Keratinocyte (primary cell): ENCODE measurements around the gene DOCK11. TPM values are rescaled to one million over a fixed set of nuclear protein-coding genes. Genes with fewer than 3 reads are reported as not detected.
A peak's percentile ranks its signal among the peaks of the same experiment; 100 is the strongest.

Experiments used
- DNase-seq: peaks from one replicate; pipeline ENCODE4 v3.0.0-alpha.2; 2011; ENCODE audit warnings: low read depth, missing footprints, low spot score
- FAIRE-seq: peaks from 2 replicates; lab custom pipeline; 2011; peaks lifted over from hg19 to GRCh38; lab: Jason Lieb, UNC
- H2AFZ ChIP-seq: 2 replicates; pipeline ENCODE4 v1.6.0; 2012; ENCODE audit warnings: low read length, control low read depth, inconsistent platforms; ENCODE audit not compliant: control insufficient read depth
- H3K27ac ChIP-seq: 2 replicates; pipeline ENCODE4 v1.5.1; 2011; ENCODE audit warnings: low read length; ENCODE audit not compliant: control insufficient read depth, insufficient read depth
- H3K27me3 ChIP-seq: 3 replicates; pipeline ENCODE4 v1.6.0; 2011; ENCODE audit warnings: low read length; ENCODE audit not compliant: control insufficient read depth, insufficient read depth; ENCODE audit errors: extremely low read depth
- H3K36me3 ChIP-seq, 2 experiments: 2 replicates in 1 of 2; 3 replicates in 1 of 2; pipeline ENCODE4 v1.5.1; 2011; ENCODE audit warnings: low read length in 2 of 2, mild to moderate bottlenecking in 1 of 2; ENCODE audit not compliant: control insufficient read depth in 2 of 2, insufficient read depth in 2 of 2; ENCODE audit errors: extremely low read depth in 1 of 2
- H3K4me1 ChIP-seq: 3 replicates; pipeline ENCODE4 v1.5.1; 2011; ENCODE audit warnings: low read length; ENCODE audit not compliant: control insufficient read depth, insufficient read depth; ENCODE audit errors: extremely low read depth
- H3K4me2 ChIP-seq: 3 replicates; pipeline ENCODE4 v1.6.0; 2011; ENCODE audit warnings: low read depth, low read length; ENCODE audit not compliant: control insufficient read depth, insufficient read depth; ENCODE audit errors: extremely low read depth
- H3K4me3 ChIP-seq, 3 experiments: fragments of 200-600 bp in 1 of 3; sonication (generic) in 1 of 3; 2 replicates in 2 of 3; 3 replicates in 1 of 3; pipeline ENCODE4 v1.5.1; 2011 to 2016; ENCODE audit warnings: low read length in 3 of 3, mild to moderate bottlenecking in 3 of 3, control low read depth in 2 of 3, inconsistent platforms in 1 of 3, low read depth in 1 of 3, mixed read lengths in 1 of 3, mixed run types in 1 of 3, moderate library complexity in 1 of 3; ENCODE audit not compliant: control insufficient read depth in 2 of 3, insufficient read depth in 2 of 3; ENCODE audit errors: extremely low read depth in 1 of 3
- H3K79me2 ChIP-seq: 2 replicates; pipeline ENCODE4 v1.6.0; 2012; ENCODE audit warnings: low read length; ENCODE audit not compliant: control insufficient read depth, insufficient read depth
- H3K9ac ChIP-seq: 3 replicates; pipeline ENCODE4 v1.6.0; 2011; ENCODE audit warnings: low read length; ENCODE audit not compliant: control insufficient read depth, insufficient read depth; ENCODE audit errors: extremely low read depth
- H3K9me1 ChIP-seq: 3 replicates; pipeline ENCODE4 v1.6.0; 2011; ENCODE audit warnings: low read length; ENCODE audit not compliant: control insufficient read depth, insufficient read depth; ENCODE audit errors: extremely low read depth
- H3K9me3 ChIP-seq: 2 replicates; pipeline ENCODE4 v1.5.1; 2012; ENCODE audit warnings: low read depth, low read length; ENCODE audit not compliant: control insufficient read depth
- H4K20me1 ChIP-seq: 3 replicates; pipeline ENCODE4 v1.6.0; 2011; ENCODE audit warnings: low read length; ENCODE audit not compliant: control insufficient read depth, insufficient read depth; ENCODE audit errors: extremely low read depth
- EZH2 ChIP-seq: IDR thresholded peaks from one replicate; pipeline ENCODE4 v1.6.1; 2012; ENCODE audit warnings: inconsistent platforms, mild to moderate bottlenecking, low read length, moderate library complexity
- dilution Hi-C: fragments of 300-500 bp; cut with MboI; formaldehyde crosslinking; loops from one replicate; pipeline ENCODE4 v1.7.0; 2020; ENCODE audit warnings: low sequenced_read_pairs; ENCODE audit not compliant: extremely low pct_ligation_motif_present
- polyA plus RNA-seq, 5 experiments: library from polyadenylated mRNA; depleted of rRNA in 3 of 5; stranded (reverse) in 3 of 5; stranded (forward) in 1 of 5; unstranded in 1 of 5; fragments of >200 nt; gene quantifications; 1 replicate in 1 of 5; 2 replicates in 3 of 5; 3 replicates in 1 of 5; pipeline versions ENCODE4 v1.2.1 to v1.2.3, GENCODE V29; 2011 to 2012; ENCODE audit warnings: missing spikeins in 2 of 5, low read depth in 1 of 5, low replicate concordance in 1 of 5
- TF ChIP-seq, protein P1 (sequence below), 3 experiments: IDR thresholded peaks in 1 of 3; conservative IDR thresholded peaks in 1 of 3; optimal IDR thresholded peaks in 1 of 3; 2 replicates in 2 of 3; 3 replicates in 1 of 3; pipeline versions ENCODE3 to v1.5.1; 2011; ENCODE audit warnings: low read length in 3 of 3, mild to moderate bottlenecking in 3 of 3, moderate library complexity in 2 of 3, control low read depth in 1 of 3, inconsistent platforms in 1 of 3; ENCODE audit not compliant: insufficient read depth in 2 of 3; ENCODE audit errors: extremely low read depth in 1 of 3

Gene DOCK11
- polyA plus RNA-seq, 1 donor (not counting 4 experiments of a cell fraction or from before 2014, with no cell fraction given): 4.6 TPM

DNA sequence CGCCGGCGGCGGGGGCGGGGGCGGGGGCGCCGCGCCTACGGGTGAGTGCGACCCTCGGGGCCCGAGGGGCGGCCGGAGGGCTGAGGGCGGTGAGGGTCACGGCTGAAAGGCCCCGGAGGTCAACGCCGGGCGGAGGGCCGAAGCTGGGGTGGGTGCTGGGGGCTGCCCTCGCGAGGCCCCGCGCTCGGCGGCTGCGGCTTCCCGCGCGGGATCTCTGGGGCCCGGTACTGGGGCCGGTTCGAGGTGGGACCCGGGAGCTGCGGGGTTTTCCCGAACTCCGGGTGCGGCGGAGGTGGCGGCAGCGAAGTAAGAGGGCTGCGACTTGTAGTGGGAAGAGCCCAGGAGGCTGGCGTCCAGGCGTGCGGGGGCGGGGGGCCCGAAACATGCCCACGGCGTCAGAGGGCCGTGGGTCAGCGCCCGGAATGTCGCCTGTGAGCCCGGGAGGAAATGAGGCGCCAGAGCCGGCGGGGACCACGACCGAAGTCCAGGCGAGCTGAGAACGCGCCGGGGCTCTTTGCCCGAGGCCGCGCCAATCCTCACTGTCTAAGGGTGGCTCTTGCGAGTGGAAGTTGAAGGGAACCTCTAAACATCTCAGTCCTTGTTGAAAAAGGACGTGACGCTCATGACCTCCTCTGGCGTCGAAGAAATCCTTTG is 232.2 kb downstream of the DOCK11 start:
- Histone ChIP-seq H3K9me3 (no peaks in the 10 kb centered on the region), H3K27ac (peak overlapping the region; percentile 51), H3K9me1 (no peaks in the 10 kb centered on the region), H3K4me1 (peaks cover 22% of the 10 kb centered on the region), H3K36me3 (no peaks in the 10 kb centered on the region), H3K4me3 (peak overlapping the region; percentile 52 to 70 (median 65)), H3K79me2 (no peaks in the 10 kb centered on the region), H2AFZ (peak overlapping the region; percentile 30), H3K27me3 (no peaks in the 10 kb centered on the region), H3K9ac (peak overlapping the region; percentile 73), H4K20me1 (no peaks in the 10 kb centered on the region), H3K4me2 (peak overlapping the region; percentile 63)
- DNase-seq (no peak), FAIRE-seq (no peak)
- TF ChIP-seq, protein P1, sequence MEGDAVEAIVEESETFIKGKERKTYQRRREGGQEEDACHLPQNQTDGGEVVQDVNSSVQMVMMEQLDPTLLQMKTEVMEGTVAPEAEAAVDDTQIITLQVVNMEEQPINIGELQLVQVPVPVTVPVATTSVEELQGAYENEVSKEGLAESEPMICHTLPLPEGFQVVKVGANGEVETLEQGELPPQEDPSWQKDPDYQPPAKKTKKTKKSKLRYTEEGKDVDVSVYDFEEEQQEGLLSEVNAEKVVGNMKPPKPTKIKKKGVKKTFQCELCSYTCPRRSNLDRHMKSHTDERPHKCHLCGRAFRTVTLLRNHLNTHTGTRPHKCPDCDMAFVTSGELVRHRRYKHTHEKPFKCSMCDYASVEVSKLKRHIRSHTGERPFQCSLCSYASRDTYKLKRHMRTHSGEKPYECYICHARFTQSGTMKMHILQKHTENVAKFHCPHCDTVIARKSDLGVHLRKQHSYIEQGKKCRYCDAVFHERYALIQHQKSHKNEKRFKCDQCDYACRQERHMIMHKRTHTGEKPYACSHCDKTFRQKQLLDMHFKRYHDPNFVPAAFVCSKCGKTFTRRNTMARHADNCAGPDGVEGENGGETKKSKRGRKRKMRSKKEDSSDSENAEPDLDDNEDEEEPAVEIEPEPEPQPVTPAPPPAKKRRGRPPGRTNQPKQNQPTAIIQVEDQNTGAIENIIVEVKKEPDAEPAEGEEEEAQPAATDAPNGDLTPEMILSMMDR (optimal IDR thresholded peaks at IDR 0.05 in 1 of 3, IDR thresholded peaks at IDR 0.05 in 1 of 3, conservative IDR thresholded peaks at IDR 0.05 in 1 of 3; ENCODE audit: extremely low read depth in 1 of 3, insufficient read depth in 2 of 3, low read length in 3 of 3): no peak
- no peak for TF ChIP-seq EZH2
- dilution Hi-C loops: no loop called here

DNA sequence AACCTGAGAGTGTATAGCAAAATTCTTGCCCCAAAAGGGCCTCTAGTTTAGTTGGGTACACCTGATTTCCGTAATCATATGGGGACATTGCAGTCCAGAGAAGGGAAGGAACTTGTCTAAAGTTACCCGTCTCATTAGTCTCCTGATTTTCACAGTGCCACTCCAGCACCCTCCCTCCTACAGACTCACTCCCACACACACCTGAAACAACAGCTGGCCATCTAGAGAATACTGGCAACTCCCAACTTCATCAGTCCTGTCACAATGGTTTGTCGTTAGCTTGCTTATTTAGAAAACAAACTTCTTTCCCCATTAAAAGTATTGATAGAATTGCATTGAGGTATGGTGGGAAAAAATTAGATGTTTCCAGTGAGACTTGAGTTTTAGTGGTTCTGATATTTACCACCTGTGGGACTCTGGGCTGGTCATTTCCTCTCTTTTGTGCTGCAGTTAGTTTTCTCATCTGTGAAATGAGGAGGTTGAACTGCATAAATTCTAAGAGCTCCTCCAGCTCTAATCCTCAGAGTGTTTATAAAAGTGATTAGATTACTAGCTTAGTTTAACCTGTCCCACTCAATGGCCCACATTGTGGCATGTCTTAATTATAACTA is 233.5 kb downstream of the DOCK11 start:
- H3K9ac ChIP-seq: no peak overlapping the region
- TF ChIP-seq EZH2: no peak
- TF ChIP-seq, protein P1 (optimal IDR thresholded peaks at IDR 0.05 in 1 of 3, IDR thresholded peaks at IDR 0.05 in 1 of 3, conservative IDR thresholded peaks at IDR 0.05 in 1 of 3; ENCODE audit: extremely low read depth in 1 of 3, insufficient read depth in 2 of 3, low read length in 3 of 3): no peak
- H3K9me3 ChIP-seq: no peaks in the 10 kb centered on the region
- H3K4me1 ChIP-seq: peaks cover 13% of the 10 kb centered on the region
- no peaks in the 10 kb centered on the region for H3K9me1 ChIP-seq
- dilution Hi-C loops: no loop called here
- no peak for DNase-seq
- H3K36me3 ChIP-seq: no peaks in the 10 kb centered on the region
- no peaks in the 10 kb centered on the region for H3K27me3 ChIP-seq
- no peak overlapping the region for H3K27ac ChIP-seq
- no peak for FAIRE-seq
- H3K4me3 ChIP-seq: no peak overlapping the region
- no peaks in the 10 kb centered on the region for H4K20me1 ChIP-seq
- H3K79me2 ChIP-seq: peaks cover 2% of the 10 kb centered on the region
- no peak overlapping the region for H2AFZ ChIP-seq
- H3K4me2 ChIP-seq: peak overlapping the region; percentile 63
